ENCODE data around the gene DCDC2B. TPM values are rescaled to one million over a fixed set of nuclear protein-coding genes. Genes with fewer than 3 reads are reported as not detected.

Gene DCDC2B
- total RNA-seq, 2 experiments from 2014 or later, result 0.14 TPM; not detected in 1

DNA sequence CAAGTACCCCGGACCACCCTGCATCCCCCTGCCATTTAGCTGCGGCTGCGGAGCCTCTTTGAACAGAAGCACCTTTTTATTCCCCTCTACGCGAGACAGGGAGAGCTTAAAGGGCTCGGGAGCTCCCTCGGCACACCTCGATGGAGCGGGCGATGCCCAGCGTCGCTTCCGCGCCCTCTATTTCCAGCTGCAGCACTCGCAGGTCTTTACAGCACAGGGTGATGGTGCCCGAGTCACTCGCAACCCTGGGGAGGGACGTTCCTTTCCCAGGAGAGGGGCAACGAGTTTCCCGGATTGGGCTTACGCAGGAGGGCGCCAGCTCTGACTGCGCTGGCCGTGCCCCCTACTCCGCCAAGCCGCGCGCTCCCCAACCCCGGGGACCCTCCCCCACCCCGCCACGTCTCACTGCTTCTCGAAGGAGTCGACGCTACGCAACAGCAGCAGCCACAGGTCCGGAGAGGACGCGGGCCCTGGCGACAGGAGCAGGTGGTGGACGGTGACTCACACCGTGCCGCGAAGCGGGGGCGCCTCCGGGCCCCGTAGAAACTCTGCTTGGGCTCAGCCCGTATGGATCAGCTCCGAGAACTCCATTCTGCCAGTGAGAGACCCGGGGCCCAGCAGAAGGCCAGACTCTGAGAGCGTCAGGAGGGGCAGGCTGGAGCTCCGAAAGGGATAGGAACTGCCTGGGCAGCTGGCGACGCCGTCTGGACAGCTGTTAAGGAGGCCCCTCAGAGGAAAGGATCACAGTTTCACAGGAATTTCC, 32.3 kb downstream of the DCDC2B start:
- no peaks in the 10 kb centered on the region for H3K36me3 ChIP-seq (ENCODE audit: insufficient read depth, low read length)
- peak overlapping the region; percentile 90 for H3K4me3 ChIP-seq (ENCODE audit: low read length)
- H3K9me3 ChIP-seq (ENCODE audit: control insufficient read depth in 1 of 2, insufficient read depth in 1 of 2, low read length in 2 of 2), result no peaks in the 10 kb centered on the region
- peaks cover 4% of the 10 kb centered on the region for H3K36me3 Mint-ChIP-seq (ENCODE audit: low read depth)
- H3K4me1 Mint-ChIP-seq (ENCODE audit: low read depth), result peaks cover 31% of the 10 kb centered on the region
- H3K9me3 Mint-ChIP-seq, result no peaks in the 10 kb centered on the region
- H3K4me3 Mint-ChIP-seq, result peak overlapping the region; percentile 94
- peak; percentile 74 for ATAC-seq (ENCODE audit: poor library complexity)
- peak overlapping the region; percentile 15 to 50 for H3K27ac ChIP-seq (ENCODE audit: low read depth in 1 of 2, low read length in 2 of 2)
- POLR2A ChIA-PET, result interaction anchor here (0.9 to 21.2 kb wide), 24 partner anchors 8 to 168 kb away, joined by 3 to 543 read pairs (median 7); partner anchors contain the start of genes BSDC1, CCDC28B, HDAC1 and LCK
- H3K27ac Mint-ChIP-seq, result peak overlapping the region; percentile 64
- peak in 10 of 14 experiments; percentile 28 to 71 (median 42) for DNase-seq
- intact Hi-C loops (cut with DNase I, micrococcal nuclease), result loop anchor here in 1 of 2 experiments (2.0 to 5.0 kb wide), 2 partner anchors 34 to 96 kb away; partner anchors contain the start of gene MARCKSL1
- H3K27me3 ChIP-seq (ENCODE audit: control insufficient read depth in 1 of 2, insufficient read depth in 2 of 2, low read length in 2 of 2), result no peaks in the 10 kb centered on the region
- H3K27me3 Mint-ChIP-seq, result no peaks in the 10 kb centered on the region
- peaks cover 40% of the 10 kb centered on the region for H3K4me1 ChIP-seq (ENCODE audit: insufficient read depth, low read length)
- TF ChIP-seq, protein P1, sequence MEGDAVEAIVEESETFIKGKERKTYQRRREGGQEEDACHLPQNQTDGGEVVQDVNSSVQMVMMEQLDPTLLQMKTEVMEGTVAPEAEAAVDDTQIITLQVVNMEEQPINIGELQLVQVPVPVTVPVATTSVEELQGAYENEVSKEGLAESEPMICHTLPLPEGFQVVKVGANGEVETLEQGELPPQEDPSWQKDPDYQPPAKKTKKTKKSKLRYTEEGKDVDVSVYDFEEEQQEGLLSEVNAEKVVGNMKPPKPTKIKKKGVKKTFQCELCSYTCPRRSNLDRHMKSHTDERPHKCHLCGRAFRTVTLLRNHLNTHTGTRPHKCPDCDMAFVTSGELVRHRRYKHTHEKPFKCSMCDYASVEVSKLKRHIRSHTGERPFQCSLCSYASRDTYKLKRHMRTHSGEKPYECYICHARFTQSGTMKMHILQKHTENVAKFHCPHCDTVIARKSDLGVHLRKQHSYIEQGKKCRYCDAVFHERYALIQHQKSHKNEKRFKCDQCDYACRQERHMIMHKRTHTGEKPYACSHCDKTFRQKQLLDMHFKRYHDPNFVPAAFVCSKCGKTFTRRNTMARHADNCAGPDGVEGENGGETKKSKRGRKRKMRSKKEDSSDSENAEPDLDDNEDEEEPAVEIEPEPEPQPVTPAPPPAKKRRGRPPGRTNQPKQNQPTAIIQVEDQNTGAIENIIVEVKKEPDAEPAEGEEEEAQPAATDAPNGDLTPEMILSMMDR (IDR thresholded peaks at IDR 0.05), result no peak
- CTCF ChIA-PET, result interaction anchor here (0.7 to 4.0 kb wide), 24 partner anchors 8 to 145 kb away, joined by 3 to 48 read pairs (median 8); partner anchors contain the start of genes HDAC1, LCK and MARCKSL1

DNA sequence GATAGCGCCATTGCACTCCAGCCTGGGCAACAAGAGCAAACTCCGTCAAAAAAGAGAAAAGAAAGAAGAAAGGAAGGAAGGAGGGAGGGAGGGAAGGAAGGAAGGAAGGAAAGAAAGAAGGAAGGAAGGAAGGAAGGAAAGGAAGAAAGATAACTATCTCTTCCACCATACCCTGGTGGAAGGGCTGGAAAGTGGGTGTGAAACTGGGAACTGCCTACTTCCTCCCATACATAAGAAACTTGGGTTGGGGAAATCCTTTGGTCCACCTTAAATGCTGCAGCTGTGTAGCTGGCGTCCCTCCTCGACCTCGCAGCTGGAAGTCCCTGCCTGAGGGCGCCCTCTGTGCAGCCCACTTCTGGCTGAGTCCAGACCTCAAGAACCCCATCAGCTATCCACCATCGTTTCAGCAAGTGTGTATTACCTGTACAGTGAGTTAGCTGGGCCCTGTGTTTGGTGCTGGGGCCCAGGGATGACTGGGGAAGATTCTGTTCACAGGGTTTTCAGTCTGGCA, 33.5 kb downstream of the DCDC2B start:
- peak overlapping the region; percentile 49 for H3K4me3 Mint-ChIP-seq
- peak overlapping the region; percentile 55 for H3K27ac Mint-ChIP-seq

DNA sequence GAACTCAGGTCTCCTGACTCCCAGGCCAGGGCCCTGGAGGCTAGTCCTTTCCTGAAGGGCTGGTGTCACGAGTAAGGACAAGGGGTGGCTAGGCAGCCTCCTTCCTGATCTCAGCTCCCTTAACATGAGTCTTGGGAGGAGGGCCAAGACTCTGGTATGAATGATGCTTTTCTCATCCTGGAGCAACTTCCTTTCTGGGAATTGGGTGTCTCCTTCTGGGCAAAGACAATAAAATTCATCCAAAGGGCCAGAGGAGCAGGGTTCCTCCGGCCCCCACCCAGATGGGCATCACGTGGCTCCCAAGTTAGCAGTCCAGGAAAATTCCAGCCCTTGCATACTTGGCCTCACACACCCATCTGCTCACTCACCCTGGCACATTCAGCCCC, 38.0 kb downstream of the DCDC2B start, which contains the start of gene FAM167B:
Gene FAM167B (plus strand): TSS at position 335 of the 386 bp plus-strand sequence. CDS start 200 bp downstream, outside the sequence.
- peak within 1 kb of the TSS; percentile 87 to 94 for H3K27ac ChIP-seq (ENCODE audit: low read depth in 1 of 2, low read length in 2 of 2)
- DNase-seq (no peak), ATAC-seq (ENCODE audit: poor library complexity) (no peak)
- H3K4me1 ChIP-seq (ENCODE audit: insufficient read depth, low read length), result peaks cover 67% of the 10 kb centered on the region
- H3K27me3 ChIP-seq (ENCODE audit: control insufficient read depth in 1 of 2, insufficient read depth in 2 of 2, low read length in 2 of 2), result no peaks in the 10 kb centered on the region
- Mint-ChIP-seq H3K27me3 (no peaks in the 10 kb centered on the region), H3K36me3 (ENCODE audit: low read depth) (peaks cover 11% of the 10 kb centered on the region), H3K9me3 (no peaks in the 10 kb centered on the region), H3K4me3 (peak within 1 kb of the TSS; percentile 86), H3K4me1 (ENCODE audit: low read depth) (peaks cover 61% of the 10 kb centered on the region), H3K27ac (peak within 1 kb of the TSS; percentile 99)
- TF ChIP-seq, protein P1 (IDR thresholded peaks at IDR 0.05), result no peak
- POLR2A ChIA-PET, result interaction anchor here (1.8 to 21.2 kb wide), 5 partner anchors 15 to 148 kb away, joined by 5 to 543 read pairs (median 80); partner anchors contain the start of genes BSDC1 and HDAC1
- no peaks in the 10 kb centered on the region for H3K36me3 ChIP-seq (ENCODE audit: insufficient read depth, low read length)
- CTCF ChIA-PET, result interaction anchor here (1.0 to 4.5 kb wide), 4 partner anchors 7 to 126 kb away, joined by 3 to 48 read pairs (median 4); no protein-coding TSS in a partner anchor
- intact Hi-C loops (cut with DNase I, micrococcal nuclease), result no loop called here
- peak within 1 kb of the TSS; percentile 41 for H3K4me3 ChIP-seq (ENCODE audit: low read length)
- H3K9me3 ChIP-seq (ENCODE audit: control insufficient read depth in 1 of 2, insufficient read depth in 1 of 2, low read length in 2 of 2), result no peaks in the 10 kb centered on the region

More for the DNA sequence above, 33.5 kb downstream of the DCDC2B start:
- peaks cover 52% of the 10 kb centered on the region for H3K4me1 ChIP-seq (ENCODE audit: insufficient read depth, low read length)
- H3K27ac ChIP-seq (ENCODE audit: low read depth in 1 of 2, low read length in 2 of 2), result no peak overlapping the region
- DNase-seq (peak in 1 of 14 experiments; percentile 37), ATAC-seq (ENCODE audit: poor library complexity) (no peak)
- ChIA-PET POLR2A (interaction anchor here (1.2 to 21.2 kb wide), 4 partner anchors 20 to 49 kb away, joined by 3 to 543 read pairs (median 6); partner anchors contain the start of genes CCDC28B and HDAC1), CTCF (interaction anchor here (1.0 to 2.0 kb wide), 2 partner anchors 13 to 93 kb away, joined by 3 to 5 read pairs; partner anchors contain the start of gene MARCKSL1)
- no peaks in the 10 kb centered on the region for H3K9me3 ChIP-seq (ENCODE audit: control insufficient read depth in 1 of 2, insufficient read depth in 1 of 2, low read length in 2 of 2)
- no peak overlapping the region for H3K4me3 ChIP-seq (ENCODE audit: low read length)
- H3K36me3 ChIP-seq (ENCODE audit: insufficient read depth, low read length), result no peaks in the 10 kb centered on the region
- Mint-ChIP-seq H3K9me3 (no peaks in the 10 kb centered on the region), H3K4me1 (ENCODE audit: low read depth) (peaks cover 44% of the 10 kb centered on the region), H3K27me3 (no peaks in the 10 kb centered on the region), H3K36me3 (ENCODE audit: low read depth) (peaks cover 4% of the 10 kb centered on the region)
- intact Hi-C loops (cut with DNase I, micrococcal nuclease), result loop anchor here in 1 of 2 experiments (5.0 kb wide), 1 partner anchor 95 kb away; the partner anchor contains the start of gene MARCKSL1
- no peaks in the 10 kb centered on the region for H3K27me3 ChIP-seq (ENCODE audit: control insufficient read depth in 1 of 2, insufficient read depth in 2 of 2, low read length in 2 of 2)
- TF ChIP-seq, protein P1 (IDR thresholded peaks at IDR 0.05), result no peak

All from CD4-positive, alpha-beta T cell (primary cell).